ENCODE results near the gene ACSL4.
"Not testable (repeated sequence)": the region's sequence is repeated elsewhere in the genome, so short reads cannot be mapped to it uniquely, and the experiment has no call there.

The ACSL4 gene

GRCh38 chrX:109740896-109741295 lies 7.8 kb upstream of the ACSL4 start:
- not testable (repeated sequence) for H3K23ac ChIP-seq (ENCODE audit: low read length in 2 of 2); DNase-seq; H4K8ac ChIP-seq (ENCODE audit: low read length); H3K4me3 ChIP-seq (ENCODE audit: insufficient read depth in 1 of 2, low read depth in 1 of 2, low read length in 2 of 2); H3K79me1 ChIP-seq (replicated peaks; ENCODE audit: low read length, poor library complexity, severe bottlenecking); H3K9ac ChIP-seq (ENCODE audit: low read length); H2BK15ac ChIP-seq (ENCODE audit: low read depth, poor library complexity, severe bottlenecking); H3K4me2 ChIP-seq (ENCODE audit: low read length, poor library complexity, severe bottlenecking); H3K4ac ChIP-seq (ENCODE audit: low read depth in 1 of 2, low read length in 2 of 2); H2BK120ac ChIP-seq (ENCODE audit: low read depth, low read length); H2AFZ ChIP-seq (ENCODE audit: low read depth, low read length); H2AK5ac ChIP-seq (ENCODE audit: low read length, severe bottlenecking); H3K27ac ChIP-seq (ENCODE audit: low read length, poor library complexity, severe bottlenecking); H3K14ac ChIP-seq (ENCODE audit: low read length in 2 of 2); H3K18ac ChIP-seq (ENCODE audit: low read depth in 1 of 2, low read length in 2 of 2); H3K9me3 ChIP-seq (ENCODE audit: control insufficient read depth, low read length); H4K91ac ChIP-seq (ENCODE audit: low read length); H3K36me3 ChIP-seq (ENCODE audit: control insufficient read depth in 1 of 2, insufficient read depth in 2 of 2, low read depth in 1 of 2, low read length in 2 of 2); H2BK12ac ChIP-seq (ENCODE audit: low read length in 2 of 2); H3K4me1 ChIP-seq (ENCODE audit: control insufficient read depth, insufficient read depth, low read depth, low read length); H2BK5ac ChIP-seq (ENCODE audit: low read depth, low read length, poor library complexity, severe bottlenecking)
- H3K27me3 ChIP-seq (ENCODE audit: control insufficient read depth in 1 of 2, insufficient read depth in 1 of 2, low read length in 2 of 2): peaks cover 0 to 24% of the 10 kb centered on the region in 2 experiments
- 75% methylated on average over 2 of the region's 11 CpGs for WGBS

- H2BK120ac ChIP-seq (ENCODE audit: low read depth, low read length): no peak overlapping the region
- DNase-seq: no peak
- no peak overlapping the region for H3K23ac ChIP-seq (ENCODE audit: low read length in 2 of 2)
- no peak overlapping the region for H2AK5ac ChIP-seq (ENCODE audit: low read length, severe bottlenecking)
- no peak overlapping the region for H2AFZ ChIP-seq (ENCODE audit: low read depth, low read length)
- no peak overlapping the region for H3K18ac ChIP-seq (ENCODE audit: low read depth in 1 of 2, low read length in 2 of 2)
- H4K91ac ChIP-seq (ENCODE audit: low read length): no peak overlapping the region
- H3K36me3 ChIP-seq (ENCODE audit: control insufficient read depth in 1 of 2, insufficient read depth in 2 of 2, low read depth in 1 of 2, low read length in 2 of 2): no peaks in the 10 kb centered on the region
- no peaks in the 10 kb centered on the region for H3K9me3 ChIP-seq (ENCODE audit: control insufficient read depth, low read length)
- H2BK5ac ChIP-seq (ENCODE audit: low read depth, low read length, poor library complexity, severe bottlenecking): no peak overlapping the region
- H3K4me2 ChIP-seq (ENCODE audit: low read length, poor library complexity, severe bottlenecking): no peak overlapping the region
- H3K4me3 ChIP-seq (ENCODE audit: insufficient read depth in 1 of 2, low read depth in 1 of 2, low read length in 2 of 2): no peak overlapping the region
- peaks cover 0 to 24% of the 10 kb centered on the region in 2 experiments for H3K27me3 ChIP-seq (ENCODE audit: control insufficient read depth in 1 of 2, insufficient read depth in 1 of 2, low read length in 2 of 2)
- H3K4me1 ChIP-seq (ENCODE audit: control insufficient read depth, insufficient read depth, low read depth, low read length): no peaks in the 10 kb centered on the region
- no peak overlapping the region for H3K14ac ChIP-seq (ENCODE audit: low read length in 2 of 2)
- no peak overlapping the region for H2BK12ac ChIP-seq (ENCODE audit: low read length in 2 of 2)
- H3K9ac ChIP-seq (ENCODE audit: low read length): no peak overlapping the region
- no peak overlapping the region for H3K27ac ChIP-seq (ENCODE audit: low read length, poor library complexity, severe bottlenecking)
- no peaks in the 10 kb centered on the region for H3K79me1 ChIP-seq (replicated peaks; ENCODE audit: low read length, poor library complexity, severe bottlenecking)
- no peak overlapping the region for H4K8ac ChIP-seq (ENCODE audit: low read length)
- H2BK15ac ChIP-seq (ENCODE audit: low read depth, poor library complexity, severe bottlenecking): no peak overlapping the region
- H3K4ac ChIP-seq (ENCODE audit: low read depth in 1 of 2, low read length in 2 of 2): no peak overlapping the region
Observed at GRCh38 chrX:109740433-109740809, 7.4 kb upstream of the ACSL4 start.

- Histone ChIP-seq H2BK15ac (ENCODE audit: low read depth, poor library complexity, severe bottlenecking) (no peak overlapping the region), H3K4me3 (ENCODE audit: insufficient read depth in 1 of 2, low read depth in 1 of 2, low read length in 2 of 2) (no peak overlapping the region), H3K4me1 (ENCODE audit: control insufficient read depth, insufficient read depth, low read depth, low read length) (no peaks in the 10 kb centered on the region), H3K79me1 (replicated peaks; ENCODE audit: low read length, poor library complexity, severe bottlenecking) (no peaks in the 10 kb centered on the region), H3K27ac (ENCODE audit: low read length, poor library complexity, severe bottlenecking) (no peak overlapping the region), H3K4ac (ENCODE audit: low read depth in 1 of 2, low read length in 2 of 2) (no peak overlapping the region), H3K4me2 (ENCODE audit: low read length, poor library complexity, severe bottlenecking) (no peak overlapping the region), H2BK12ac (ENCODE audit: low read length in 2 of 2) (peak overlapping the region in 1 of 2 experiments; percentile 54), H3K14ac (ENCODE audit: low read length in 2 of 2) (no peak overlapping the region), H3K23ac (ENCODE audit: low read length in 2 of 2) (no peak overlapping the region), H3K27me3 (ENCODE audit: control insufficient read depth in 1 of 2, insufficient read depth in 1 of 2, low read length in 2 of 2) (peaks cover 0 to 29% of the 10 kb centered on the region in 2 experiments), H2AK5ac (ENCODE audit: low read length, severe bottlenecking) (no peak overlapping the region), H2BK5ac (ENCODE audit: low read depth, low read length, poor library complexity, severe bottlenecking) (no peak overlapping the region), H4K91ac (ENCODE audit: low read length) (no peak overlapping the region), H3K9me3 (ENCODE audit: control insufficient read depth, low read length) (no peaks in the 10 kb centered on the region), H3K36me3 (ENCODE audit: control insufficient read depth in 1 of 2, insufficient read depth in 2 of 2, low read depth in 1 of 2, low read length in 2 of 2) (no peaks in the 10 kb centered on the region), H3K18ac (ENCODE audit: low read depth in 1 of 2, low read length in 2 of 2) (peak overlapping the region in 1 of 2 experiments; percentile 40), H4K8ac (ENCODE audit: low read length) (no peak overlapping the region), H2BK120ac (ENCODE audit: low read depth, low read length) (no peak overlapping the region), H3K9ac (ENCODE audit: low read length) (no peak overlapping the region), H2AFZ (ENCODE audit: low read depth, low read length) (no peak overlapping the region)
- peak; percentile 85 for DNase-seq
- 63% methylated on average over 3 of the region's 6 CpGs for WGBS
Observed at GRCh38 chrX:109739625-109740432, 6.8 kb upstream of the ACSL4 start.

- Histone ChIP-seq H3K79me1 (replicated peaks; ENCODE audit: low read length, poor library complexity, severe bottlenecking) (no peaks in the 10 kb centered on the region), H3K36me3 (ENCODE audit: control insufficient read depth in 1 of 2, insufficient read depth in 2 of 2, low read depth in 1 of 2, low read length in 2 of 2) (no peaks in the 10 kb centered on the region), H3K27ac (ENCODE audit: low read length, poor library complexity, severe bottlenecking) (no peak overlapping the region), H3K23ac (ENCODE audit: low read length in 2 of 2) (no peak overlapping the region), H3K18ac (ENCODE audit: low read depth in 1 of 2, low read length in 2 of 2) (no peak overlapping the region), H2BK120ac (ENCODE audit: low read depth, low read length) (no peak overlapping the region), H3K4me1 (ENCODE audit: control insufficient read depth, insufficient read depth, low read depth, low read length) (no peaks in the 10 kb centered on the region), H2AFZ (ENCODE audit: low read depth, low read length) (no peak overlapping the region), H3K9me3 (ENCODE audit: control insufficient read depth, low read length) (no peaks in the 10 kb centered on the region), H4K91ac (ENCODE audit: low read length) (no peak overlapping the region), H2BK12ac (ENCODE audit: low read length in 2 of 2) (no peak overlapping the region), H4K8ac (ENCODE audit: low read length) (no peak overlapping the region), H3K14ac (ENCODE audit: low read length in 2 of 2) (no peak overlapping the region), H3K4me2 (ENCODE audit: low read length, poor library complexity, severe bottlenecking) (no peak overlapping the region), H2BK5ac (ENCODE audit: low read depth, low read length, poor library complexity, severe bottlenecking) (no peak overlapping the region), H3K9ac (ENCODE audit: low read length) (no peak overlapping the region), H3K27me3 (ENCODE audit: control insufficient read depth in 1 of 2, insufficient read depth in 1 of 2, low read length in 2 of 2) (peaks cover 0 to 29% of the 10 kb centered on the region in 2 experiments), H3K4me3 (ENCODE audit: insufficient read depth in 1 of 2, low read depth in 1 of 2, low read length in 2 of 2) (no peak overlapping the region), H2BK15ac (ENCODE audit: low read depth, poor library complexity, severe bottlenecking) (no peak overlapping the region), H3K4ac (ENCODE audit: low read depth in 1 of 2, low read length in 2 of 2) (no peak overlapping the region), H2AK5ac (ENCODE audit: low read length, severe bottlenecking) (no peak overlapping the region)
- no CpG with 5 or more reads among the region's 5 CpGs for WGBS
- DNase-seq: no peak
Observed at GRCh38 chrX:109735202-109735744, 2.2 kb upstream of the ACSL4 start.
